Measurements from ENCODE around the gene VOPP1. TPM values are rescaled to one million over a fixed set of nuclear protein-coding genes. Genes with fewer than 3 reads are reported as not detected.

Gene VOPP1
- total and polyA plus RNA-seq, 9 of the 15 experiments (the other 6 are each of a cell fraction or from before 2014, with no cell fraction given) = 8.2 to 45.8 (median 31.2) TPM

DNA sequence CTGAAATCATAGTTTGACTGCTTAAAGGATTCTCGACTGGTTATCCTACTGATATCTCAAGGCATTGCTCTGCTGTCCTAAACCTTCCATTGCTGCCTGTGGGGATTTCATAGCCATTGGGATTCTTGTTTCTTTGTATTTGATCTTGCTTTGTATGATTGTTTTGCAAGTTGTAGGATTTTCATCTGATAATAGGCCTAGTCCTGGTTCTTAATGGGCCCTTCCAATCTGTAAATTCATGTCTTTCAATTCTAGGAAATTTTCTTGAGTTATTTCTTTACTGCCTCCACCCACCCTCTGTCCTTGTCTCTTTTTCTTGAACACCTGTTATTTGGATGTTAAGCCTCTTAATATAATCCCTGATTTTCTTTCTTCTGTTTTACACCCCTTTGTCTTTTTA, 134.9 kb downstream of the VOPP1 start:
- FAIRE-seq = no peak
- no peak overlapping the region for H3K4me2 ChIP-seq (ENCODE audit: insufficient read depth, low read length)
- H3K4me1 ChIP-seq (replicated peaks in 1 of 2; ENCODE audit: control insufficient read depth in 2 of 2, insufficient read depth in 2 of 2, low read length in 2 of 2) = no peaks in the 10 kb centered on the region
- no peak overlapping the region for H3K27ac ChIP-seq (ENCODE audit: extremely low read depth, low read depth, low read length)
- H2AFZ ChIP-seq (ENCODE audit: low read depth, low read length) = no peak overlapping the region
- ChIA-PET POLR2A (no interaction called here), CTCF (ENCODE audit: low intra/inter-chr PET ratio) (no interaction called here)
- 0 out of 2 replicates have a peak, but pooled peaks cover 6% of the 10 kb centered on the region for H4K20me1 ChIP-seq (replicated peaks; ENCODE audit: control insufficient read depth, insufficient read depth, low read length)
- in situ Hi-C loops (cut with MboI) = no loop called here
- no peak overlapping the region for H3K9ac ChIP-seq (ENCODE audit: insufficient read depth in 1 of 2, low read depth in 2 of 2, low read length in 2 of 2)
- no peaks in the 10 kb centered on the region for H3K9me3 ChIP-seq (replicated peaks; ENCODE audit: control insufficient read depth, insufficient read depth, low read depth, low read length)
- H3K9me1 ChIP-seq (ENCODE audit: control insufficient read depth, insufficient read depth, low read length) = no peaks in the 10 kb centered on the region
- intact Hi-C loops (cut with micrococcal nuclease) = no loop called here
- H3K4me3 ChIP-seq = no peak overlapping the region
- ATAC-seq = no peak
- DNase-seq (ENCODE audit: extremely low read depth in 1 of 4, low spot score in 3 of 4) = no peak
- no TSS peak for BruUV-seq (replicated peaks)
- no peaks in the 10 kb centered on the region for H3K36me3 ChIP-seq (ENCODE audit: control insufficient read depth, insufficient read depth, low read length)
- H3K27me3 ChIP-seq (ENCODE audit: control insufficient read depth in 2 of 2, insufficient read depth in 2 of 2, low read length in 2 of 2) = peaks cover 12 to 41% of the 10 kb centered on the region in 2 experiments; a peak in 4 of 5 replicates
- no peaks in the 10 kb centered on the region for H3K79me2 ChIP-seq (ENCODE audit: control insufficient read depth, insufficient read depth, low read length)
- 6% methylated on average over 1 of the region's 1 CpG for whole genome bisulfite sequencing (ENCODE audit: insufficient coverage, low coverage, missing lambda C conversion rate)
- no peak for TF ChIP-seq ZNF146 (CRISPR knock-in tag; IDR thresholded peaks at IDR 0.05; ENCODE audit: unreplicated experiment)
- TF ChIP-seq CEBPB (tag; IDR thresholded peaks at IDR 0.05) = no peak
- TF ChIP-seq ZBTB49 (CRISPR knock-in tag; IDR thresholded peaks at IDR 0.05; ENCODE audit: borderline replicate concordance) = no peak
- no peak for TF ChIP-seq LARP7 (IDR thresholded peaks at IDR 0.05)
- TF ChIP-seq, protein P1, sequence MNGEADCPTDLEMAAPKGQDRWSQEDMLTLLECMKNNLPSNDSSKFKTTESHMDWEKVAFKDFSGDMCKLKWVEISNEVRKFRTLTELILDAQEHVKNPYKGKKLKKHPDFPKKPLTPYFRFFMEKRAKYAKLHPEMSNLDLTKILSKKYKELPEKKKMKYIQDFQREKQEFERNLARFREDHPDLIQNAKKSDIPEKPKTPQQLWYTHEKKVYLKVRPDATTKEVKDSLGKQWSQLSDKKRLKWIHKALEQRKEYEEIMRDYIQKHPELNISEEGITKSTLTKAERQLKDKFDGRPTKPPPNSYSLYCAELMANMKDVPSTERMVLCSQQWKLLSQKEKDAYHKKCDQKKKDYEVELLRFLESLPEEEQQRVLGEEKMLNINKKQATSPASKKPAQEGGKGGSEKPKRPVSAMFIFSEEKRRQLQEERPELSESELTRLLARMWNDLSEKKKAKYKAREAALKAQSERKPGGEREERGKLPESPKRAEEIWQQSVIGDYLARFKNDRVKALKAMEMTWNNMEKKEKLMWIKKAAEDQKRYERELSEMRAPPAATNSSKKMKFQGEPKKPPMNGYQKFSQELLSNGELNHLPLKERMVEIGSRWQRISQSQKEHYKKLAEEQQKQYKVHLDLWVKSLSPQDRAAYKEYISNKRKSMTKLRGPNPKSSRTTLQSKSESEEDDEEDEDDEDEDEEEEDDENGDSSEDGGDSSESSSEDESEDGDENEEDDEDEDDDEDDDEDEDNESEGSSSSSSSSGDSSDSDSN (IDR thresholded peaks at IDR 0.05; ENCODE audit: borderline replicate concordance in 1 of 2, low read depth in 2 of 2, low read length in 2 of 2) = no peak
- TF ChIP-seq E2F5 (CRISPR knock-in tag; IDR thresholded peaks at IDR 0.05) = no peak
- TF ChIP-seq, protein P2, sequence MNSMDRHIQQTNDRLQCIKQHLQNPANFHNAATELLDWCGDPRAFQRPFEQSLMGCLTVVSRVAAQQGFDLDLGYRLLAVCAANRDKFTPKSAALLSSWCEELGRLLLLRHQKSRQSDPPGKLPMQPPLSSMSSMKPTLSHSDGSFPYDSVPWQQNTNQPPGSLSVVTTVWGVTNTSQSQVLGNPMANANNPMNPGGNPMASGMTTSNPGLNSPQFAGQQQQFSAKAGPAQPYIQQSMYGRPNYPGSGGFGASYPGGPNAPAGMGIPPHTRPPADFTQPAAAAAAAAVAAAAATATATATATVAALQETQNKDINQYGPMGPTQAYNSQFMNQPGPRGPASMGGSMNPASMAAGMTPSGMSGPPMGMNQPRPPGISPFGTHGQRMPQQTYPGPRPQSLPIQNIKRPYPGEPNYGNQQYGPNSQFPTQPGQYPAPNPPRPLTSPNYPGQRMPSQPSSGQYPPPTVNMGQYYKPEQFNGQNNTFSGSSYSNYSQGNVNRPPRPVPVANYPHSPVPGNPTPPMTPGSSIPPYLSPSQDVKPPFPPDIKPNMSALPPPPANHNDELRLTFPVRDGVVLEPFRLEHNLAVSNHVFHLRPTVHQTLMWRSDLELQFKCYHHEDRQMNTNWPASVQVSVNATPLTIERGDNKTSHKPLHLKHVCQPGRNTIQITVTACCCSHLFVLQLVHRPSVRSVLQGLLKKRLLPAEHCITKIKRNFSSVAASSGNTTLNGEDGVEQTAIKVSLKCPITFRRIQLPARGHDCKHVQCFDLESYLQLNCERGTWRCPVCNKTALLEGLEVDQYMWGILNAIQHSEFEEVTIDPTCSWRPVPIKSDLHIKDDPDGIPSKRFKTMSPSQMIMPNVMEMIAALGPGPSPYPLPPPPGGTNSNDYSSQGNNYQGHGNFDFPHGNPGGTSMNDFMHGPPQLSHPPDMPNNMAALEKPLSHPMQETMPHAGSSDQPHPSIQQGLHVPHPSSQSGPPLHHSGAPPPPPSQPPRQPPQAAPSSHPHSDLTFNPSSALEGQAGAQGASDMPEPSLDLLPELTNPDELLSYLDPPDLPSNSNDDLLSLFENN (IDR thresholded peaks at IDR 0.05; ENCODE audit: low read depth in 2 of 2, low read length in 2 of 2) = no peak
- no peak for TF ChIP-seq ZNF695 (CRISPR knock-in tag; IDR thresholded peaks at IDR 0.05)
- no peak for TF ChIP-seq SREBF1 (IDR thresholded peaks at IDR 0.05; ENCODE audit: borderline replicate concordance, low read depth, low read length)
- no peak for TF ChIP-seq BACH1 (tag; IDR thresholded peaks at IDR 0.05)
- no peak for TF ChIP-seq IFI16 (CRISPR knock-in tag; IDR thresholded peaks at IDR 0.05)
- no peak for TF ChIP-seq NRF1 (conservative IDR thresholded peaks at IDR 0.05 in 1 of 2, IDR thresholded peaks at IDR 0.05 in 1 of 2)
- no peak for TF ChIP-seq ZNF778 (CRISPR knock-in tag; IDR thresholded peaks at IDR 0.05)
- TF ChIP-seq HNRNPL (IDR thresholded peaks at IDR 0.05; ENCODE audit: low read depth, low read length) = no peak
- TF ChIP-seq ZNF586 (CRISPR knock-in tag; conservative IDR thresholded peaks at IDR 0.05) = no peak
